ENCODE results near the gene SPACA9. TPM values are rescaled to one million over a fixed set of nuclear protein-coding genes. Genes with fewer than 3 reads are reported as not detected.

SPACA9 gene
- polyA plus RNA-seq, 3 donors: 0.28 to 0.95 (median 0.57) TPM

DNA sequence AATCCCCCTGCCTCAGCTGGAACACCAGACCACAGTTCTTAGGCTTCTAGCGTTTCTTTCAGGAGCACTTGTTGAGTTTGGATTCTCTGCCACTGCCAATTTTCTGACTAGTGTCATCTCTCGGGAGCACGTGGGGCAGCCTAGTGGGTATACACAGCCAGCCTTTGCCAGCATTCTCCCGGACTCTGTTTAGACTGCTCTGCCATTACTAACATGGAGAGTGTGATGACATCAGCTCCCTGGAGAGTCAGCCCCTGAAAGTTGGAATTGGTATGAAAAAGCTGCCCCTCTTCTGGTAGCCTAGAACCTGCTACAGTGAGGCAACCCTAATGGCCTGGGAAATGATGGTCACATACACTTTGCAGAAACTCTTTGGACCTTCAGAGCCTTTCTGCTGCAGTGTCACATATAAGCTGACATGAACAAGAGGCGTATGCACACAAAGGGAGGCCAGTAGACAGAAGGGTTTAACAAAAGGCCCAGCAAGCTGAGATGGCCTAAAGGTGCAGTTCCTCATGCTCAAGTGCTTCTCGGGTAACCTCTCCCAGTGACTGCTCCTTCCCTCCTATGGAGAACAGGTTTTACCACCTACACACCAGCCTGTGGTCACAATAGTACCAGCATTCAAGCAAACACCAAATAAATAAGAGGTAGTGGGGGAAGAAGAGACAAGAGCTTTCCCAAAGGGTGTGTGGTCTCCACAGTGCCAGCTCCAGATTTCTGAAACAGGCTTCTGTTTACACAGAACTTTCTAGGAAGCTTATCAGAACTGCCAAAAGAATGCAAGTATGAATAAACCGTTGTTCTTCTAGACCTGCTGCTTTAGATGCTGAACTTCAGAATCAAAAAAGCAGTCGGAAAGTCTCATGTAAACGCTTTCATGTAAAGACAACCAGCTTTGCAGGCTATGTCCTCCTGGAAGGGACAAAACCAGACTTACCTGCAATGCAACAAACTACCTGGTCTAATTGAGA, 16.5 kb downstream of the SPACA9 start:
- no peak for DNase-seq
- no peaks in the 10 kb centered on the region for H3K27me3 ChIP-seq (ENCODE audit: control insufficient read depth in 2 of 2, insufficient read depth in 2 of 2, low read length in 2 of 2)
- Mint-ChIP-seq H3K9me3 (no peaks in the 10 kb centered on the region), H3K36me3 (peaks cover 65 to 73% of the 10 kb centered on the region in 2 donors), H3K27me3 (ENCODE audit: low read depth in 3 of 3) (peaks cover 0 to 3% (median 1%) of the 10 kb centered on the region in 3 donors), H3K4me3 (no peak overlapping the region), H3K4me1 (peaks cover 4% of the 10 kb centered on the region), H3K27ac (peak overlapping the region in 1 of 7 donors; percentile 70)
- H3K4me2 ChIP-seq (replicated peaks; ENCODE audit: extremely low read depth, low read length, poor library complexity, severe bottlenecking): no peak overlapping the region
- WGBS (ENCODE audit: insufficient coverage): 87% methylated on average over 7 of the region's 9 CpGs
- H3K36me3 ChIP-seq (replicated peaks in 1 of 2; ENCODE audit: control insufficient read depth in 1 of 2, insufficient read depth in 2 of 2, low read length in 2 of 2): peaks cover 35 to 82% of the 10 kb centered on the region in 2 donors
- H4K20me1 ChIP-seq (ENCODE audit: insufficient read depth, low read length): no peaks in the 10 kb centered on the region
- no peak overlapping the region for H3K4me3 ChIP-seq (replicated peaks in 1 of 3; ENCODE audit: low read depth in 2 of 3, low read length in 3 of 3)
- no peak overlapping the region for H2AFZ ChIP-seq (ENCODE audit: insufficient read depth, low read depth, low read length, poor library complexity, severe bottlenecking)
- H3K9ac ChIP-seq (ENCODE audit: insufficient read depth, low read length, poor library complexity, severe bottlenecking): no peak overlapping the region
- intact Hi-C loops (cut with micrococcal nuclease): no loop called here
- H3K27ac ChIP-seq (ENCODE audit: low read depth in 1 of 2, low read length in 2 of 2): no peak overlapping the region
- peaks cover 0 to 2% of the 10 kb centered on the region in 2 donors for H3K4me1 ChIP-seq (ENCODE audit: control insufficient read depth in 1 of 2, insufficient read depth in 2 of 2, low read length in 2 of 2)
- no peaks in the 10 kb centered on the region for H3K9me3 ChIP-seq (replicated peaks in 1 of 2; ENCODE audit: control insufficient read depth in 1 of 2, insufficient read depth in 1 of 2, low read length in 2 of 2)
- TF ChIP-seq, protein P1, sequence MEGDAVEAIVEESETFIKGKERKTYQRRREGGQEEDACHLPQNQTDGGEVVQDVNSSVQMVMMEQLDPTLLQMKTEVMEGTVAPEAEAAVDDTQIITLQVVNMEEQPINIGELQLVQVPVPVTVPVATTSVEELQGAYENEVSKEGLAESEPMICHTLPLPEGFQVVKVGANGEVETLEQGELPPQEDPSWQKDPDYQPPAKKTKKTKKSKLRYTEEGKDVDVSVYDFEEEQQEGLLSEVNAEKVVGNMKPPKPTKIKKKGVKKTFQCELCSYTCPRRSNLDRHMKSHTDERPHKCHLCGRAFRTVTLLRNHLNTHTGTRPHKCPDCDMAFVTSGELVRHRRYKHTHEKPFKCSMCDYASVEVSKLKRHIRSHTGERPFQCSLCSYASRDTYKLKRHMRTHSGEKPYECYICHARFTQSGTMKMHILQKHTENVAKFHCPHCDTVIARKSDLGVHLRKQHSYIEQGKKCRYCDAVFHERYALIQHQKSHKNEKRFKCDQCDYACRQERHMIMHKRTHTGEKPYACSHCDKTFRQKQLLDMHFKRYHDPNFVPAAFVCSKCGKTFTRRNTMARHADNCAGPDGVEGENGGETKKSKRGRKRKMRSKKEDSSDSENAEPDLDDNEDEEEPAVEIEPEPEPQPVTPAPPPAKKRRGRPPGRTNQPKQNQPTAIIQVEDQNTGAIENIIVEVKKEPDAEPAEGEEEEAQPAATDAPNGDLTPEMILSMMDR (IDR thresholded peaks at IDR 0.05): no peak
- H3K79me2 ChIP-seq (ENCODE audit: insufficient read depth, low read length): no peaks in the 10 kb centered on the region

DNA sequence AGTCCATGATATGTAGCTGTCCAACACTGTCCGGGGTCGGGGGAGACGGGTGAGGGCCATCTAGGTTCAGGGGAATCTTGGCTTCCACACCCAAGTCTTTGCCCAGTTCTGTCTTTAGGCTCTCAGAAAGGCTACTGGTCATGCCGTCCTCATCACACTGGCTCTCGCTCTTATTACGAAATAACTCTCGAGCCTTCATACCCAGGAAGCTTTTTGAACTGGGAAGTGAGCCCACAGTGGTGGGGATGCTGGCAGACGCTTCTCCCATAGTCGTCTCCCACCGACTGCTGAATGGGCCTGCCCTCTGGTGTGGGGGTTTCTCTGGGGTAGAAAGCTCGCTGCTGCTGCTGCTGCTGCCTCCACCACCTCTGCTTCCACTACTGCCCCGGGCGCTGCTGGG, 17.6 kb downstream of the SPACA9 start:
- Mint-ChIP-seq H3K27ac (peak overlapping the region in 1 of 7 donors; percentile 70), H3K27me3 (ENCODE audit: low read depth in 3 of 3) (peaks cover 0 to 3% (median 1%) of the 10 kb centered on the region in 3 donors), H3K4me3 (no peak overlapping the region), H3K36me3 (peaks cover 76 to 84% of the 10 kb centered on the region in 2 donors), H3K9me3 (no peaks in the 10 kb centered on the region), H3K4me1 (peaks cover 4% of the 10 kb centered on the region)
- H3K4me3 ChIP-seq (replicated peaks in 1 of 3; ENCODE audit: low read depth in 2 of 3, low read length in 3 of 3): no peak overlapping the region
- no peaks in the 10 kb centered on the region for H3K9me3 ChIP-seq (replicated peaks in 1 of 2; ENCODE audit: control insufficient read depth in 1 of 2, insufficient read depth in 1 of 2, low read length in 2 of 2)
- H2AFZ ChIP-seq (ENCODE audit: insufficient read depth, low read depth, low read length, poor library complexity, severe bottlenecking): no peak overlapping the region
- H3K27me3 ChIP-seq (ENCODE audit: control insufficient read depth in 2 of 2, insufficient read depth in 2 of 2, low read length in 2 of 2): no peaks in the 10 kb centered on the region
- H3K79me2 ChIP-seq (ENCODE audit: insufficient read depth, low read length): no peaks in the 10 kb centered on the region
- TF ChIP-seq, protein P1 (IDR thresholded peaks at IDR 0.05): no peak
- no peak overlapping the region for H3K27ac ChIP-seq (ENCODE audit: low read depth in 1 of 2, low read length in 2 of 2)
- DNase-seq: no peak
- no peaks in the 10 kb centered on the region for H4K20me1 ChIP-seq (ENCODE audit: insufficient read depth, low read length)
- H3K36me3 ChIP-seq (replicated peaks in 1 of 2; ENCODE audit: control insufficient read depth in 1 of 2, insufficient read depth in 2 of 2, low read length in 2 of 2): peaks cover 46 to 93% of the 10 kb centered on the region in 2 donors
- no peak overlapping the region for H3K9ac ChIP-seq (ENCODE audit: insufficient read depth, low read length, poor library complexity, severe bottlenecking)
- WGBS (ENCODE audit: insufficient coverage): 82% methylated on average over 8 of the region's 13 CpGs
- H3K4me2 ChIP-seq (replicated peaks; ENCODE audit: extremely low read depth, low read length, poor library complexity, severe bottlenecking): no peak overlapping the region
- peaks cover 0 to 2% of the 10 kb centered on the region in 2 donors for H3K4me1 ChIP-seq (ENCODE audit: control insufficient read depth in 1 of 2, insufficient read depth in 2 of 2, low read length in 2 of 2)
- intact Hi-C loops (cut with micrococcal nuclease): no loop called here
